IMR-90 (cell line): ENCODE data around the gene PDZD2.

Source experiments
- CEBPB ChIP-seq: IDR thresholded peaks from 2 replicates; pipeline ENCODE4 v1.6.1; 2012; ENCODE audit warnings: low read depth, low read length, improper control_type of control experiment
- CTCF ChIP-seq: conservative IDR thresholded peaks from 2 replicates; pipeline ENCODE4 v1.5.1; 2012; ENCODE audit warnings: mild to moderate bottlenecking, low read depth, low read length, improper control_type of control experiment
- FOS ChIP-seq: fragments of 150-350 bp; IDR thresholded peaks from 2 replicates; pipeline ENCODE4 v1.6.1; 2016; ENCODE audit warnings: low read depth, low read length
- MAFK ChIP-seq: IDR thresholded peaks from 2 replicates; pipeline ENCODE4 v1.6.1; 2012; ENCODE audit warnings: low read depth, low read length, improper control_type of control experiment
- POLR2A ChIP-seq: IDR thresholded peaks from 2 replicates; pipeline ENCODE4 v1.6.1; 2012; ENCODE audit warnings: mild to moderate bottlenecking, low read depth, low read length
- RAD21 ChIP-seq: IDR thresholded peaks from 2 replicates; pipeline ENCODE4 v1.6.1; 2012; ENCODE audit warnings: low read length, improper control_type of control experiment

- no peak for TF ChIP-seq RAD21
- TF ChIP-seq CTCF: no peak
- TF ChIP-seq POLR2A: no peak
- no peak for TF ChIP-seq FOS
- TF ChIP-seq MAFK: no peak
- no peak for TF ChIP-seq CEBPB
These were observed 222.7 kb downstream of the PDZD2 start for GRCh38 chr5:31861601-31862000.
